H9 (cell line): ENCODE measurements around the gene NINJ1. TPM values are rescaled to one million over a fixed set of nuclear protein-coding genes. Genes with fewer than 3 reads are reported as not detected.

Source experiments
- DNase-seq: peaks from one replicate; pipeline ENCODE4 v3.0.0-alpha.2; 2017
- H2AFZ ChIP-seq: one replicate; pipeline ENCODE4 v1.6.1; 2013; ENCODE audit warnings: mild to moderate bottlenecking, low read length, control low read depth, moderate library complexity
- H2AK5ac ChIP-seq: 2 replicates; pipeline ENCODE4 v1.6.1; 2013; ENCODE audit warnings: low read length, control low read depth, mixed read lengths; ENCODE audit not compliant: insufficient read length
- H2BK120ac ChIP-seq: one replicate; pipeline ENCODE4 v1.6.1; 2013; ENCODE audit warnings: low read depth, mild to moderate bottlenecking, low read length, control low read depth, inconsistent platforms; ENCODE audit not compliant: poor library complexity, severe bottlenecking
- H2BK12ac ChIP-seq: 2 replicates; pipeline ENCODE4 v1.6.1; 2013; ENCODE audit warnings: low read length, control low read depth, mixed read lengths, low read depth; ENCODE audit not compliant: insufficient read length
- H2BK15ac ChIP-seq: 2 replicates; pipeline ENCODE4 v1.6.1; 2013; ENCODE audit warnings: low read depth, low read length, control low read depth
- H2BK20ac ChIP-seq: one replicate; pipeline ENCODE4 v1.6.1; 2013; ENCODE audit warnings: low read depth, mild to moderate bottlenecking, low read length, control low read depth, inconsistent platforms; ENCODE audit not compliant: poor library complexity, severe bottlenecking
- H2BK5ac ChIP-seq: 2 replicates; pipeline ENCODE4 v1.6.1; 2013; ENCODE audit warnings: low read length, control low read depth, mixed read lengths; ENCODE audit not compliant: insufficient read length
- H3K14ac ChIP-seq: 2 replicates; pipeline ENCODE4 v1.6.1; 2013; ENCODE audit warnings: low read length, control low read depth; ENCODE audit not compliant: insufficient read depth
- H3K18ac ChIP-seq: 2 replicates; pipeline ENCODE4 v1.6.1; 2013; ENCODE audit warnings: low read depth, mild to moderate bottlenecking, mixed read lengths, low read length, control low read depth; ENCODE audit not compliant: insufficient read length
- H3K23ac ChIP-seq: 2 replicates; pipeline ENCODE4 v1.6.1; 2013; ENCODE audit warnings: low read length, control low read depth, mixed read lengths, low read depth; ENCODE audit not compliant: insufficient read length
- H3K23me2 ChIP-seq: 2 replicates; pipeline ENCODE4 v1.6.1; 2013; ENCODE audit warnings: low read depth, mild to moderate bottlenecking, mixed read lengths, low read length, control low read depth; ENCODE audit not compliant: insufficient read length, poor library complexity, severe bottlenecking
- H3K27ac ChIP-seq: 2 replicates; pipeline ENCODE4 v1.5.1; 2013; ENCODE audit warnings: low read length, control low read depth, mixed read lengths, low read depth; ENCODE audit not compliant: insufficient read length
- H3K27me3 ChIP-seq: 2 replicates; pipeline ENCODE4 v1.6.1; 2013; ENCODE audit warnings: low read length, control low read depth, inconsistent platforms; ENCODE audit not compliant: insufficient read depth
- H3K4ac ChIP-seq: 2 replicates; pipeline ENCODE4 v1.6.1; 2013; ENCODE audit warnings: low read depth, mild to moderate bottlenecking, control low read depth, inconsistent platforms, low read length, moderate library complexity
- H3K4me1 ChIP-seq: 2 replicates; pipeline ENCODE4 v1.6.1; 2013; ENCODE audit warnings: low read length, control low read depth, inconsistent platforms; ENCODE audit not compliant: insufficient read depth
- H3K4me2 ChIP-seq: 2 replicates; pipeline ENCODE4 v1.6.1; 2013; ENCODE audit warnings: low read length, control low read depth, mixed read lengths; ENCODE audit not compliant: insufficient read length, insufficient read depth
- H3K56ac ChIP-seq: 2 replicates; pipeline ENCODE4 v1.6.1; 2013; ENCODE audit warnings: low read depth, mild to moderate bottlenecking, mixed read lengths, low read length, control low read depth; ENCODE audit not compliant: insufficient read length
- H3K79me1 ChIP-seq: 2 replicates; pipeline ENCODE4 v1.6.1; 2013; ENCODE audit warnings: low read depth, mild to moderate bottlenecking, moderate library complexity, low read length, control low read depth, inconsistent platforms; ENCODE audit not compliant: insufficient read depth, poor library complexity, severe bottlenecking
- H3K79me2 ChIP-seq: 2 replicates; pipeline ENCODE4 v1.6.1; 2013; ENCODE audit warnings: low read length, control low read depth, inconsistent platforms; ENCODE audit not compliant: insufficient read depth
- H3K9ac ChIP-seq: 2 replicates; pipeline ENCODE4 v1.6.1; 2013; ENCODE audit warnings: low read length, control low read depth, mixed read lengths; ENCODE audit not compliant: insufficient read length; ENCODE audit errors: extremely low read depth
- H3K9me3 ChIP-seq: one replicate; pipeline ENCODE4 v1.6.1; 2013; ENCODE audit warnings: low read depth, low read length, inconsistent platforms; ENCODE audit not compliant: control insufficient read depth
- H3T11ph ChIP-seq: one replicate; pipeline ENCODE4 v1.6.1; 2013; ENCODE audit warnings: mild to moderate bottlenecking, low read length, control low read depth, inconsistent platforms
- H4K20me1 ChIP-seq: one replicate; pipeline ENCODE4 v1.6.1; 2013; ENCODE audit not compliant: control insufficient read depth, insufficient read length, insufficient read depth
- H4K5ac ChIP-seq: 2 replicates; pipeline ENCODE4 v1.6.1; 2013; ENCODE audit warnings: low read depth, mild to moderate bottlenecking, mixed read lengths, low read length, control low read depth; ENCODE audit not compliant: insufficient read length
- H4K8ac ChIP-seq: replicated peaks from 2 replicates; pipeline ENCODE4 v1.6.1; 2013; ENCODE audit warnings: low read length, control low read depth, mixed read lengths, low read depth; ENCODE audit not compliant: insufficient read length
- H4K91ac ChIP-seq: 2 replicates; pipeline ENCODE4 v1.6.1; 2013; ENCODE audit warnings: low read depth, mild to moderate bottlenecking, moderate library complexity, mixed read lengths, low read length, control low read depth; ENCODE audit not compliant: insufficient read length
- H3K27ac Mint-ChIP-seq, 3 experiments: 2 replicates in 2 of 3; 3 replicates in 1 of 3; pipeline ENCODE4 v1.8.0; 2020 to 2021; ENCODE audit warnings: mixed read lengths in 3 of 3, mild to moderate bottlenecking in 1 of 3, moderate library complexity in 1 of 3
- H3K27me3 Mint-ChIP-seq: 2 replicates; pipeline ENCODE4 v1.8.0; 2021; ENCODE audit warnings: low read depth, mild to moderate bottlenecking, moderate library complexity, mixed read lengths
- H3K36me3 Mint-ChIP-seq, 3 experiments: 2 replicates in 2 of 3; 3 replicates in 1 of 3; pipeline ENCODE4 v1.8.0; 2020 to 2021; ENCODE audit warnings: low read depth in 3 of 3, mixed read lengths in 3 of 3; ENCODE audit not compliant: insufficient read depth in 1 of 3
- H3K4me1 Mint-ChIP-seq, 2 experiments: 2 replicates each; pipeline ENCODE4 v1.8.0; 2020; ENCODE audit warnings: mixed read lengths in 2 of 2
- H3K4me3 Mint-ChIP-seq, 2 experiments: 2 replicates in 1 of 2; 3 replicates in 1 of 2; pipeline ENCODE4 v1.8.0; 2020 to 2021; ENCODE audit warnings: mild to moderate bottlenecking in 2 of 2, mixed read lengths in 2 of 2, moderate library complexity in 1 of 2
- H3K9me3 Mint-ChIP-seq, 2 experiments: 2 replicates in 1 of 2; 3 replicates in 1 of 2; pipeline ENCODE4 v1.8.0; 2020; ENCODE audit warnings: mild to moderate bottlenecking in 2 of 2, mixed read lengths in 2 of 2, moderate library complexity in 1 of 2
- WGBS: extraction: QIAGEN DNeasy Blood & Tissue Kit; methylation state at CpG from one replicate; pipeline ENCODE4 v1.1.7; 2013; ENCODE audit warnings: missing lambda C conversion rate, low lambda C conversion rate, mixed read lengths; ENCODE audit not compliant: insufficient read length; ENCODE audit errors: extremely low coverage; 5-methylcytosine and 5-hydroxymethylcytosine counted together
- total RNA-seq: library from RNA; stranded (reverse); gene quantifications from 2 replicates; pipeline ENCODE4 v1.2.1, GENCODE V29; 2021
- TF ChIP-seq, protein P1 (sequence below): fragments of 200-600 bp; sonication (generic); conservative IDR thresholded peaks from 3 replicates; pipeline ENCODE4 v1.8.0; 2021; ENCODE audit warnings: antibody characterized with exemption, mild to moderate bottlenecking

NINJ1 gene
- total RNA-seq, 1 experiment from 2014 or later, result 28.9 TPM

DNA sequence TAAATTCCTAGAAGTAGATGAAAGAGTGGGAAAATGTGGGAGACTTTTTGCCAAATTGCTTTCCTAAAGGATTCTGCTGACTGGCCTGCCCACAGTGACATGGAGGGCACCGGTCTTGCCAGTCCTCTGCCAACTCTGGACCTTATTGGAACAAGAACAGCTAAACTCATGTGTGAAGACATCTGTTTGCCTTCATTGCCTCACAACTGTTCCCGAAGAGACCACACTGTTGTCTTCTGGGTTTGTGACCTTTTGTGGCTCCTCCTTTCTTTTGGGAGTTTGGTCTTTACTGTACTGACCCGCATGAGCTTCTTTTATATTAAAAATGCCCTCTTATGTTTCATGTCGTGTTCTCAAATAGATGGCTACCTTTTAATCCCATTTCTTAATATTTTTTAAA is 33.8 kb upstream of the NINJ1 start:
- no peaks in the 10 kb centered on the region for H3K9me3 Mint-ChIP-seq
- Histone ChIP-seq H3K4me2 (no peak overlapping the region), H3K79me2 (no peaks in the 10 kb centered on the region), H3T11ph (no peak overlapping the region), H2AK5ac (no peak overlapping the region), H3K79me1 (no peaks in the 10 kb centered on the region), H3K9me3 (no peaks in the 10 kb centered on the region), H3K23ac (no peak overlapping the region), H3K56ac (no peak overlapping the region), H3K9ac (no peak overlapping the region), H2BK15ac (no peak overlapping the region), H2BK12ac (no peak overlapping the region), H3K27me3 (no peaks in the 10 kb centered on the region), H4K20me1 (no peaks in the 10 kb centered on the region), H4K5ac (no peak overlapping the region), H4K8ac (no peak overlapping the region), H4K91ac (no peak overlapping the region), H2BK20ac (no peak overlapping the region), H3K18ac (no peak overlapping the region), H2BK120ac (no peak overlapping the region), H3K4me1 (no peaks in the 10 kb centered on the region), H3K23me2 (no peaks in the 10 kb centered on the region), H2AFZ (no peak overlapping the region), H3K14ac (no peak overlapping the region), H3K4ac (no peak overlapping the region), H2BK5ac (no peak overlapping the region), H3K27ac (no peak overlapping the region)
- H3K27me3 Mint-ChIP-seq, result peaks cover 3% of the 10 kb centered on the region; the same call in 1 of the 2 replicates
- no peak for DNase-seq
- no peaks in the 10 kb centered on the region for H3K4me1 Mint-ChIP-seq
- no peak overlapping the region for H3K27ac Mint-ChIP-seq
- no peak overlapping the region for H3K4me3 Mint-ChIP-seq
- WGBS, result no CpG with 5 or more reads among the region's 4 CpGs
- no peaks in the 10 kb centered on the region for H3K36me3 Mint-ChIP-seq
- TF ChIP-seq, protein P1, sequence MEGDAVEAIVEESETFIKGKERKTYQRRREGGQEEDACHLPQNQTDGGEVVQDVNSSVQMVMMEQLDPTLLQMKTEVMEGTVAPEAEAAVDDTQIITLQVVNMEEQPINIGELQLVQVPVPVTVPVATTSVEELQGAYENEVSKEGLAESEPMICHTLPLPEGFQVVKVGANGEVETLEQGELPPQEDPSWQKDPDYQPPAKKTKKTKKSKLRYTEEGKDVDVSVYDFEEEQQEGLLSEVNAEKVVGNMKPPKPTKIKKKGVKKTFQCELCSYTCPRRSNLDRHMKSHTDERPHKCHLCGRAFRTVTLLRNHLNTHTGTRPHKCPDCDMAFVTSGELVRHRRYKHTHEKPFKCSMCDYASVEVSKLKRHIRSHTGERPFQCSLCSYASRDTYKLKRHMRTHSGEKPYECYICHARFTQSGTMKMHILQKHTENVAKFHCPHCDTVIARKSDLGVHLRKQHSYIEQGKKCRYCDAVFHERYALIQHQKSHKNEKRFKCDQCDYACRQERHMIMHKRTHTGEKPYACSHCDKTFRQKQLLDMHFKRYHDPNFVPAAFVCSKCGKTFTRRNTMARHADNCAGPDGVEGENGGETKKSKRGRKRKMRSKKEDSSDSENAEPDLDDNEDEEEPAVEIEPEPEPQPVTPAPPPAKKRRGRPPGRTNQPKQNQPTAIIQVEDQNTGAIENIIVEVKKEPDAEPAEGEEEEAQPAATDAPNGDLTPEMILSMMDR, result no peak
